HEK293 (cell line): ENCODE results near the gene ISM1.

ENCODE experiments used
- CTCF ChIA-PET: fragments of 350-600 bp; formaldehyde crosslinking; extraction: SDS; loops from one replicate; lab custom pipeline; 2021; ENCODE audit warnings: antibody characterized with exemption; lab: Yijun Ruan, JAX
- POLR2A ChIA-PET: fragments of 300-600 bp; formaldehyde crosslinking; extraction: SDS; loops from one replicate; lab custom pipeline; 2020; ENCODE audit warnings: antibody characterized with exemption, inconsistent platforms; lab: Yijun Ruan, JAX
- H3K27ac ChIP-seq: fragments of 200-500 bp; sonication (Bioruptor generic); 2 replicates; pipeline ENCODE4 v1.5.1; 2014; ENCODE audit warnings: low read depth, low read length, control low read depth, inconsistent platforms; ENCODE audit errors: extremely low read depth
- H3K36me3 ChIP-seq, 2 experiments: fragments of 200-500 bp in 1 of 2; sonication (Bioruptor generic) in 1 of 2; 1 replicate in 1 of 2; 2 replicates in 1 of 2; pipeline ENCODE4 v1.5.1; 2014 to 2017; ENCODE audit warnings: inconsistent platforms in 2 of 2, low read length in 2 of 2; ENCODE audit not compliant: control insufficient read depth in 2 of 2, insufficient read depth in 1 of 2
- H3K4me1 ChIP-seq: fragments of 200-500 bp; sonication (Bioruptor generic); 2 replicates; pipeline ENCODE4 v1.5.1; 2014; ENCODE audit warnings: mild to moderate bottlenecking, low read length, inconsistent platforms; ENCODE audit not compliant: control insufficient read depth, insufficient read depth
- H3K4me3 ChIP-seq: 2 replicates; pipeline ENCODE4 v1.5.1; 2011; ENCODE audit warnings: low read depth, mild to moderate bottlenecking, control low read depth, low read length, moderate library complexity
- H3K9me3 ChIP-seq: fragments of 200-500 bp; sonication (Bioruptor generic); 2 replicates; pipeline ENCODE4 v1.5.1; 2014; ENCODE audit warnings: low read depth, low read length, inconsistent platforms; ENCODE audit not compliant: control insufficient read depth, insufficient read depth
- GFI1B ChIP-seq: fragments of 450-650 bp; formaldehyde crosslinking; IDR thresholded peaks from 2 replicates; pipeline ENCODE4 v1.5.1; 2016; ENCODE audit warnings: missing biosample characterization, missing genetic modification characterization
- GLI2 ChIP-seq: fragments of 450-650 bp; formaldehyde crosslinking; IDR thresholded peaks from 2 replicates; pipeline ENCODE4; 2017; ENCODE audit warnings: missing biosample characterization, missing genetic modification characterization, low read depth, borderline replicate concordance
- GLI4 ChIP-seq: fragments of 450-650 bp; formaldehyde crosslinking; IDR thresholded peaks from 2 replicates; pipeline ENCODE4 v1.5.1; 2016; ENCODE audit warnings: missing biosample characterization, missing genetic modification characterization
- HOXC10 ChIP-seq: sonication (generic); formaldehyde crosslinking; IDR thresholded peaks from 2 replicates; pipeline ENCODE4 v1.8.1; 2023; ENCODE audit warnings: mild to moderate bottlenecking, missing genetic modification reagents
- ZFP37 ChIP-seq: fragments of 450-650 bp; formaldehyde crosslinking; IDR thresholded peaks from 2 replicates; pipeline ENCODE4 v1.5.1; 2016; ENCODE audit warnings: missing biosample characterization, missing genetic modification characterization
- ZNF2 ChIP-seq: fragments of 450-650 bp; formaldehyde crosslinking; IDR thresholded peaks from 2 replicates; pipeline ENCODE4 v1.5.1; 2016; ENCODE audit warnings: missing biosample characterization, missing genetic modification characterization
- ZNF37A ChIP-seq: fragments of 450-650 bp; IDR thresholded peaks from 2 replicates; pipeline ENCODE4 v1.5.1; 2018; ENCODE audit warnings: missing biosample characterization, missing genetic modification characterization
- ZNF426 ChIP-seq: fragments of 450-650 bp; formaldehyde crosslinking; IDR thresholded peaks from 2 replicates; pipeline ENCODE4 v1.5.1; 2017; ENCODE audit warnings: missing biosample characterization, missing genetic modification characterization, mild to moderate bottlenecking, inconsistent platforms, moderate library complexity
- ZNF529 ChIP-seq: fragments of 450-650 bp; formaldehyde crosslinking; IDR thresholded peaks from 2 replicates; pipeline ENCODE4 v1.5.1; 2017; ENCODE audit warnings: missing genetic modification characterization, missing biosample characterization; ENCODE audit not compliant: insufficient replicate concordance
- ZNF558 ChIP-seq: fragments of 450-650 bp; formaldehyde crosslinking; IDR thresholded peaks from 2 replicates; pipeline ENCODE4 v1.5.1; 2016; ENCODE audit warnings: missing biosample characterization, missing genetic modification characterization
- ZNF623 ChIP-seq: fragments of 450-650 bp; formaldehyde crosslinking; IDR thresholded peaks from 2 replicates; pipeline ENCODE4 v1.5.1; 2016; ENCODE audit warnings: missing biosample characterization, missing genetic modification characterization
- ZNF658 ChIP-seq: fragments of 450-650 bp; formaldehyde crosslinking; IDR thresholded peaks from 2 replicates; pipeline ENCODE4; 2016; ENCODE audit warnings: missing biosample characterization, missing genetic modification characterization
- ZNF677 ChIP-seq: fragments of 450-650 bp; IDR thresholded peaks from 2 replicates; pipeline ENCODE4 v1.5.0; 2018; ENCODE audit warnings: missing biosample characterization, mild to moderate bottlenecking, missing genetic modification characterization, moderate library complexity
- ZNF776 ChIP-seq: fragments of 450-650 bp; formaldehyde crosslinking; IDR thresholded peaks from 2 replicates; pipeline ENCODE4 v1.5.0; 2017; ENCODE audit warnings: missing biosample characterization, missing genetic modification characterization, borderline replicate concordance
- TF ChIP-seq, protein P1 (sequence below): fragments of 450-650 bp; IDR thresholded peaks from 2 replicates; pipeline ENCODE4 v1.5.1; 2018; ENCODE audit warnings: missing biosample characterization, missing genetic modification characterization
- TF ChIP-seq, protein P2 (sequence below): fragments of 450-650 bp; formaldehyde crosslinking; IDR thresholded peaks from 2 replicates; pipeline ENCODE4 v1.5.1; 2016; ENCODE audit warnings: missing biosample characterization, missing genetic modification characterization
- TF ChIP-seq, protein P3 (sequence below): fragments of 450-650 bp; formaldehyde crosslinking; IDR thresholded peaks from 2 replicates; pipeline ENCODE4 v1.5.1; 2016; ENCODE audit warnings: missing biosample characterization, missing genetic modification characterization, low read depth
- TF ChIP-seq, protein P4 (sequence below): fragments of 450-650 bp; formaldehyde crosslinking; IDR thresholded peaks from 2 replicates; pipeline ENCODE4; 2016; ENCODE audit warnings: missing biosample characterization, missing genetic modification characterization
- TF ChIP-seq, protein P5 (sequence below): fragments of 450-650 bp; formaldehyde crosslinking; IDR thresholded peaks from 2 replicates; pipeline ENCODE4 v1.5.1; 2016; ENCODE audit warnings: missing biosample characterization, missing genetic modification characterization

Gene ISM1

DNA sequence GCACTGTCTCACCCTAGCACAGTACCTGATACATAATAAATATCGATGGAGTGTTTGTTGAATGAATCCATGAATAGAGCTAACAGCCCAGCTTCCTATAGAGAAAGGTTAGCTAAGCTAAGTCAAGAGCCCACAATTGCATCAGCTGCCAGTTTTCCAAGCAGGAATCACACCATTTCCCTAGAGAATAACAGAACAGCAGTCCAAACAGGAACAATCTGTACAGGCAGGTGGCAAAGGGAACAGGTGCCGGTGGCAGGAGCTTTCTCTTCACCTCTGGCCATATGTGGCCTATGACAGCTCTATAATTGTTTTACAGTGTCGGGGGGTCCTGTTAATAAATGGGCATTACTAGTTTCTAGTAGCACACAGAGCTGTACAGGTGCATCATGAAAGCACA, 38.8 kb downstream of the ISM1 start (continued):
- TF ChIP-seq ZNF623 (tag by site-specific recombination), result no peak
- TF ChIP-seq, protein P1, sequence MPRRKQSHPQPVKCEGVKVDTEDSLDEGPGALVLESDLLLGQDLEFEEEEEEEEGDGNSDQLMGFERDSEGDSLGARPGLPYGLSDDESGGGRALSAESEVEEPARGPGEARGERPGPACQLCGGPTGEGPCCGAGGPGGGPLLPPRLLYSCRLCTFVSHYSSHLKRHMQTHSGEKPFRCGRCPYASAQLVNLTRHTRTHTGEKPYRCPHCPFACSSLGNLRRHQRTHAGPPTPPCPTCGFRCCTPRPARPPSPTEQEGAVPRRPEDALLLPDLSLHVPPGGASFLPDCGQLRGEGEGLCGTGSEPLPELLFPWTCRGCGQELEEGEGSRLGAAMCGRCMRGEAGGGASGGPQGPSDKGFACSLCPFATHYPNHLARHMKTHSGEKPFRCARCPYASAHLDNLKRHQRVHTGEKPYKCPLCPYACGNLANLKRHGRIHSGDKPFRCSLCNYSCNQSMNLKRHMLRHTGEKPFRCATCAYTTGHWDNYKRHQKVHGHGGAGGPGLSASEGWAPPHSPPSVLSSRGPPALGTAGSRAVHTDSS, result no peak

DNA sequence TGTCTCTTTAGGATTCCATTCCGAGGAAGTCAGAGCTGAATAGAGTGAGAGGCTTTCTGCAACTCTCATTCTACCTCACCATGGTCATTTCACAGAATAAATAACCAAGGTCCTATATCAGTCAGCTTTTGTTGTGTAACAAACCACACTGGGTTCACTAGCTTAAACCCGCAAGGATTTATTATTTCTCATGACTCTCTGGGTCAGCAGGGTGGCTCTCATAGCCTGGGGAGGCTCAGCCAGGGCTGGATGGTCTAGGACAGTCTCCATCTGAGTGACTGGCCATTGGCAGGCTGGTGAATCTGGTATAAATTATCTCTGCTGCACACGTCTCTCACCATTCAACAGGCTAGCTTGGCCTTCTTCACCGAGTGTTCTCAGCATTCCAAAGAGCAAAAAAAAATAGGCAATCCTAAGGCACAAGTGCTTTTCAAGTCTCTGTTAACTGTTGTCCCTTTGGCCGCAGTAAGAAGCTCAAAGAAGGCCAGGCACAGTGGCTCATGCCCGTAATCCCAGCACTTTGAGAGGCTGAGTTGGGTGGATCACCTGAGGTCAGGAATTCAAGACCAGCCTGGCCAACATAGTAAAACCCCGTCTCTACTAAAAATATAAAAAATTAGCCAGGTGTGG, 39.7 kb downstream of the ISM1 start:
- ChIA-PET CTCF (interaction anchor here (0.7 to 1.9 kb wide), 13 partner anchors 8 to 292 kb away, joined by 3 to 7 read pairs (median 4); no protein-coding TSS in a partner anchor), POLR2A (interaction anchor here (0.7 kb wide), 2 partner anchors 8 to 92 kb away, joined by 3 to 4 read pairs; no protein-coding TSS in a partner anchor)
- no peaks in the 10 kb centered on the region for H3K36me3 ChIP-seq
- TF ChIP-seq ZFP37 (tag by site-specific recombination) (no peak), ZNF658 (tag by site-specific recombination) (no peak), ZNF529 (tag by site-specific recombination) (no peak), GLI2 (tag by site-specific recombination) (no peak), HOXC10 (CRISPR knock-in tag) (no peak), ZNF426 (tag by site-specific recombination) (no peak), GLI4 (tag by site-specific recombination) (no peak), GFI1B (tag by site-specific recombination) (no peak), ZNF677 (tag by site-specific recombination) (no peak), ZNF37A (no peak), ZNF558 (tag by site-specific recombination) (no peak), ZNF2 (tag by site-specific recombination) (no peak), ZNF776 (no peak)
- TF ChIP-seq, protein P2, sequence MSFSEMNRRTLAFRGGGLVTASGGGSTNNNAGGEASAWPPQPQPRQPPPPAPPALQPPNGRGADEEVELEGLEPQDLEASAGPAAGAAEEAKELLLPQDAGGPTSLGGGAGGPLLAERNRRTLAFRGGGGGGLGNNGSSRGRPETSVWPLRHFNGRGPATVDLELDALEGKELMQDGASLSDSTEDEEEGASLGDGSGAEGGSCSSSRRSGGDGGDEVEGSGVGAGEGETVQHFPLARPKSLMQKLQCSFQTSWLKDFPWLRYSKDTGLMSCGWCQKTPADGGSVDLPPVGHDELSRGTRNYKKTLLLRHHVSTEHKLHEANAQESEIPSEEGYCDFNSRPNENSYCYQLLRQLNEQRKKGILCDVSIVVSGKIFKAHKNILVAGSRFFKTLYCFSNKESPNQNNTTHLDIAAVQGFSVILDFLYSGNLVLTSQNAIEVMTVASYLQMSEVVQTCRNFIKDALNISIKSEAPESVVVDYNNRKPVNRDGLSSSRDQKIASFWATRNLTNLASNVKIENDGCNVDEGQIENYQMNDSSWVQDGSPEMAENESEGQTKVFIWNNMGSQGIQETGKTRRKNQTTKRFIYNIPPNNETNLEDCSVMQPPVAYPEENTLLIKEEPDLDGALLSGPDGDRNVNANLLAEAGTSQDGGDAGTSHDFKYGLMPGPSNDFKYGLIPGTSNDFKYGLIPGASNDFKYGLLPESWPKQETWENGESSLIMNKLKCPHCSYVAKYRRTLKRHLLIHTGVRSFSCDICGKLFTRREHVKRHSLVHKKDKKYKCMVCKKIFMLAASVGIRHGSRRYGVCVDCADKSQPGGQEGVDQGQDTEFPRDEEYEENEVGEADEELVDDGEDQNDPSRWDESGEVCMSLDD (tag by site-specific recombination), result no peak
- TF ChIP-seq, protein P3, sequence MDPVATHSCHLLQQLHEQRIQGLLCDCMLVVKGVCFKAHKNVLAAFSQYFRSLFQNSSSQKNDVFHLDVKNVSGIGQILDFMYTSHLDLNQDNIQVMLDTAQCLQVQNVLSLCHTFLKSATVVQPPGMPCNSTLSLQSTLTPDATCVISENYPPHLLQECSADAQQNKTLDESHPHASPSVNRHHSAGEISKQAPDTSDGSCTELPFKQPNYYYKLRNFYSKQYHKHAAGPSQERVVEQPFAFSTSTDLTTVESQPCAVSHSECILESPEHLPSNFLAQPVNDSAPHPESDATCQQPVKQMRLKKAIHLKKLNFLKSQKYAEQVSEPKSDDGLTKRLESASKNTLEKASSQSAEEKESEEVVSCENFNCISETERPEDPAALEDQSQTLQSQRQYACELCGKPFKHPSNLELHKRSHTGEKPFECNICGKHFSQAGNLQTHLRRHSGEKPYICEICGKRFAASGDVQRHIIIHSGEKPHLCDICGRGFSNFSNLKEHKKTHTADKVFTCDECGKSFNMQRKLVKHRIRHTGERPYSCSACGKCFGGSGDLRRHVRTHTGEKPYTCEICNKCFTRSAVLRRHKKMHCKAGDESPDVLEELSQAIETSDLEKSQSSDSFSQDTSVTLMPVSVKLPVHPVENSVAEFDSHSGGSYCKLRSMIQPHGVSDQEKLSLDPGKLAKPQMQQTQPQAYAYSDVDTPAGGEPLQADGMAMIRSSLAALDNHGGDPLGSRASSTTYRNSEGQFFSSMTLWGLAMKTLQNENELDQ, result no peak
- TF ChIP-seq, protein P4, sequence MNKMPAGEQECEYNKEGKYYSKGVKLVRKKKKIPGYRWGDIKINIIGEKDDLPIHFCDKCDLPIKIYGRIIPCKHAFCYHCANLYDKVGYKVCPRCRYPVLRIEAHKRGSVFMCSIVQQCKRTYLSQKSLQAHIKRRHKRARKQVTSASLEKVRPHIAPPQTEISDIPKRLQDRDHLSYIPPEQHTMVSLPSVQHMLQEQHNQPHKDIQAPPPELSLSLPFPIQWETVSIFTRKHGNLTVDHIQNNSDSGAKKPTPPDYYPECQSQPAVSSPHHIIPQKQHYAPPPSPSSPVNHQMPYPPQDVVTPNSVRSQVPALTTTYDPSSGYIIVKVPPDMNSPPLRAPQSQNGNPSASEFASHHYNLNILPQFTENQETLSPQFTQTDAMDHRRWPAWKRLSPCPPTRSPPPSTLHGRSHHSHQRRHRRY (tag by site-specific recombination), result no peak
- TF ChIP-seq, protein P5, sequence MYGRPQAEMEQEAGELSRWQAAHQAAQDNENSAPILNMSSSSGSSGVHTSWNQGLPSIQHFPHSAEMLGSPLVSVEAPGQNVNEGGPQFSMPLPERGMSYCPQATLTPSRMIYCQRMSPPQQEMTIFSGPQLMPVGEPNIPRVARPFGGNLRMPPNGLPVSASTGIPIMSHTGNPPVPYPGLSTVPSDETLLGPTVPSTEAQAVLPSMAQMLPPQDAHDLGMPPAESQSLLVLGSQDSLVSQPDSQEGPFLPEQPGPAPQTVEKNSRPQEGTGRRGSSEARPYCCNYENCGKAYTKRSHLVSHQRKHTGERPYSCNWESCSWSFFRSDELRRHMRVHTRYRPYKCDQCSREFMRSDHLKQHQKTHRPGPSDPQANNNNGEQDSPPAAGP (tag by site-specific recombination), result no peak
- no peaks in the 10 kb centered on the region for H3K4me1 ChIP-seq
- H3K9me3 ChIP-seq, result no peaks in the 10 kb centered on the region
- no peak overlapping the region for H3K27ac ChIP-seq
- no peak overlapping the region for H3K4me3 ChIP-seq
